HFF-Myc (cell line): ENCODE data around the gene CENPK.

Source experiments
- DNase-seq: peaks from one replicate; pipeline ENCODE4 v3.0.0-alpha.2; 2011; ENCODE audit warnings: low read depth; ENCODE audit errors: extremely low read depth
- H3K4me3 ChIP-seq: replicated peaks from 2 replicates; pipeline ENCODE4 v1.5.1; 2011; ENCODE audit warnings: low read depth, mild to moderate bottlenecking, control low read depth, low read length
- TF ChIP-seq, protein P1 (sequence below): IDR thresholded peaks from 2 replicates; pipeline ENCODE4 v1.5.1; 2012; ENCODE audit warnings: mild to moderate bottlenecking, low read depth, low read length, control low read depth; ENCODE audit errors: missing control alignments

Gene CENPK

DNA sequence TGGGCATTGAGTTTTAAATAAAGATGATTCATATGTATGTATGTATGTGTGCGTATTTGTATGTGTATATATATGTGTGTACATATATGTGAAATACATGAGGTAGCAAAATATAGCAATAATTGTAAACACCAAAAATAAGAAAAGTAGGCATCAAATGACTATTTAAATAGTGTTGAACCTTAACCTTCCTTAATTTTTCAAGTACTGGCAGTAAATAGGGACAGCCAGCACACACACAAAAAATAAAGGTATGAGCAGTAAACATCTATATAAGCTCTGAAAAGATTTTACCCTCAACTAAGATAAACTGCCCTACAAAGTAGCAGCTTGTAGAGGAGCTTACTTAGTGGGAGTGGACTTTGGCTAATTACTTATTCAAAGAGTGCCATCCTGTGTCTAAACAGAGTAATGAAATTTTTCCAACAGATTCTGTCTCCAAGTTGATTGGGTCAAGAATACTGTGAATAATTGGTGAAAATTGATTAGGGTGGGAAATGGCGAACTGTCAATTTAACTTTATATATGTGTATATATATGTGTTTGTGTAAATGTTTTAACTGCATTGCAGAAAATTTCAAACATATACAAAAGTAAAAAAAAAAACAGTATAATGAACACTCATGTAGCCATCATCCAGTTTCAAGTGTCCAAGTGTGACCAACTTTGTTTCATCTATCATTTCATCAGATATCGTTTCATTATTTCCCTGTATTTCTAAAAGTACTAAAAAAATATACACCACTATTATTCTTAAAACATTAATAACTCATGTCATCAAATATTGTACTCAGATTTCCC lies 79.2 kb downstream of the CENPK start:
- TF ChIP-seq, protein P1, sequence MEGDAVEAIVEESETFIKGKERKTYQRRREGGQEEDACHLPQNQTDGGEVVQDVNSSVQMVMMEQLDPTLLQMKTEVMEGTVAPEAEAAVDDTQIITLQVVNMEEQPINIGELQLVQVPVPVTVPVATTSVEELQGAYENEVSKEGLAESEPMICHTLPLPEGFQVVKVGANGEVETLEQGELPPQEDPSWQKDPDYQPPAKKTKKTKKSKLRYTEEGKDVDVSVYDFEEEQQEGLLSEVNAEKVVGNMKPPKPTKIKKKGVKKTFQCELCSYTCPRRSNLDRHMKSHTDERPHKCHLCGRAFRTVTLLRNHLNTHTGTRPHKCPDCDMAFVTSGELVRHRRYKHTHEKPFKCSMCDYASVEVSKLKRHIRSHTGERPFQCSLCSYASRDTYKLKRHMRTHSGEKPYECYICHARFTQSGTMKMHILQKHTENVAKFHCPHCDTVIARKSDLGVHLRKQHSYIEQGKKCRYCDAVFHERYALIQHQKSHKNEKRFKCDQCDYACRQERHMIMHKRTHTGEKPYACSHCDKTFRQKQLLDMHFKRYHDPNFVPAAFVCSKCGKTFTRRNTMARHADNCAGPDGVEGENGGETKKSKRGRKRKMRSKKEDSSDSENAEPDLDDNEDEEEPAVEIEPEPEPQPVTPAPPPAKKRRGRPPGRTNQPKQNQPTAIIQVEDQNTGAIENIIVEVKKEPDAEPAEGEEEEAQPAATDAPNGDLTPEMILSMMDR: peak; percentile 39
- peak overlapping the region; percentile 68 for H3K4me3 ChIP-seq
- no peak for DNase-seq

DNA sequence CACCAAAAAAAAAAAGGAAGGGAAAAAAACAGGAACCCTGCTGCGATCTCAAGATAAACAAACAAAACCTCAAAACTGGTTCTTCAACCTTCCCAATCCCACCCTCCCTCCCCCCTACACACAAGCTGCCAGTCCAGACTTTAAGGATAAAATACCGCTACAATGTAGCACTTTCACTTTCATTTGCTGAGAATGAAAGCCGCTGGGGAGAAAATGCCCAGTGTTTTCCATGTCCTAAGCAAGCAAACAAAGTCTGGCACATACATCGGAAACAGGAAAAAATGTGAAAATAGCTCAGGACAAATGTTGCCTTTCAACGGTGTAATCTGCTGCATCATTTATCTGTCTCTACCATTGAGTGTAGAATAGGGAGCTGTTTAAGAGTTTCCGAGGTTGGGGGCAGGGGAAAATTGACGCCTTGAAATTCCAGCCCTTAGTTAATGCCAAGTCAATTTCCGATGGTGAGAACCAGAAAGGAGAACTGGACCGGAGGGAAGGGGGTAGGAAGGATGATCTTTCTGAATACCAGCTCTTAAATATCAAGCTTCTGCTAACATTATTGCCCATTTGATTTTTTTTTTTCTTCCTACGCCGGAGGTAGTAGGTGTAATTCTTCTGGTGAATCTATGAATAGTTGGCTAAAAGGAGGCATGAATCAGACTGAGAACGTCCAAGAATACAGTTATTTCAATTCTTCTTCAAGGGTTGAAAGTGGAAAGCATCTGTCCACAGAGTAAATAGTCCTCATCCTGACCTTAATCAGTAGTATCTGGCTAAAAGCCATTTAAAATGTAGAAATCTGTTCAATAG lies 80.0 kb downstream of the CENPK start:
- no peak for DNase-seq
- peak overlapping the region; percentile 68 for H3K4me3 ChIP-seq
- TF ChIP-seq, protein P1: no peak

DNA sequence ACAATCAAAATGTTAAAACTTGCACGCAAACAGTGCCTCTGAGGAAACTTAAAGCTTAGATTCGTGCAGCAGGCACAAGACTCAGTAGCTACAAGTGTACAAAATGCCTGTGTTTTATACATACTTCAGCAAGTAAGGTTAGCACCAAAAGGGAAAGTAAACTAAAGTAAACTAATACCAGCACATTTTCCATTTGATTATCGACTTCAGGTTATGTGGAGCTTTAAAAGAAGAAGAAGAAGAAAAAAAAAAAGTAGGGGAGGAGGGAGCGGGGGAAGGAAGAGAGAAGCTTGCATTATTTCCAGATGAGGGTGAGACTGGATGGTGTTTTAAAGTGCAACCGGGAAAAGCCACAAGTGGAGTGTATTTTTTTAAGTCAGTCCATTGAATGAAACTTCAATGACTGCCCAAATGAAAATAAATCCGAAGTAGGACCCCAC lies 80.7 kb downstream of the CENPK start:
- DNase-seq: no peak
- H3K4me3 ChIP-seq: peak overlapping the region; percentile 68
- TF ChIP-seq, protein P1: no peak

DNA sequence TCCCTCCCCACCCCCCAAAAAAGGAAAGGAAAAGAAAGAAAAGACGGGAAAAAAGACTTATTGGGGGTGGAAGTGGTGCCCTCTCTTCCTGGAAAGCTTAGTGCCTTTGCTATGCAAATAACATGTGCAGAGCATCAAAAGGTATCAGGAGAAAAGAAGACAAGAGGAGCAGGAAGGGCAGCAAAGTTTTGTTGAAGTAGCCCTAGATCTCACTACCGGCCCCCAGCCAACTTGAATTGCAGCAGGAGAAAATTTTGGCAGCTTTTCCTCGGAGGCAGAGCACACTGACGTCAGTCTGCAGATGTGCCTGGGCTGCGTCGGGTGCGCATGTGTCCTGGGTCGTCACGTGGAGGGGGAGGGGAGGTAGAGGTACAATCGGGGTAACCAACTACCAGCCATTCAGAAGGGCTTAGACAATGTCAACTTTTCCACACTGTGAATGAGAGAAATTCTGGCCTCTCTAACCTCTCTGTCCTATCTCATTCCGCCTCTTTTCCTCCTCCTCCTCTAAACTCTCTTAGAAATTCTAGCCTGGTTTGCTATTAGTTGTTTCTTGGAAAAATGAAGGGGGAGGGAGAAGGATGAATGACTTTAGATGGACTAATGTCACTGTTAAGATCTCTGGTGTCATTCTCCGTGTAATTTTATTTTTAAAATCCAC lies 81.2 kb downstream of the CENPK start, which contains the start of gene ADAMTS6:
ADAMTS6 (minus strand) TSS at position 286 of the 661 bp plus-strand sequence. CDS start 8,247 bp downstream, outside the sequence.
- DNase-seq: peak; percentile 93
- peak within 1 kb of the TSS; percentile 68 for H3K4me3 ChIP-seq
- TF ChIP-seq, protein P1: no peak

DNA sequence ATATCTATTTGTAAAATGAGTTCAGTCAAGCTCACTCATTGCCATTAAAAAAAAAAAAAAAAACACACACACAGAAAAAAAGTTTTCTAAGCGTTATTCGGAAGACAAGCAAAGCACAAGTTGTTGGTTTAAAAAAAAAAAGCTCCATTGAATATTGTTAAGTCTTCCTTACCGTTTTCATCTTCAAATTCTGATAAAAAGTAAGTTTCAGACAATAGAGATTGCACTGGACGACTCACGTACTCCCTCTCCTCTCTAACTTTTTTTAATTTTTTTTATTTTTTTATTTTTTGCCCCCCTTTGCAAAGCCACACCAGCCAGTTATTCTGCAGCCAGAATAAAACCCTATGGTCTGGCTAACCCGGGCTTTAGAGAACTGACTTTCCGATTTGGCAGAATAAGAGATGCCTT lies 81.8 kb downstream of the CENPK start:
- no peak for DNase-seq
- TF ChIP-seq, protein P1: no peak
- H3K4me3 ChIP-seq: peak overlapping the region; percentile 68

DNA sequence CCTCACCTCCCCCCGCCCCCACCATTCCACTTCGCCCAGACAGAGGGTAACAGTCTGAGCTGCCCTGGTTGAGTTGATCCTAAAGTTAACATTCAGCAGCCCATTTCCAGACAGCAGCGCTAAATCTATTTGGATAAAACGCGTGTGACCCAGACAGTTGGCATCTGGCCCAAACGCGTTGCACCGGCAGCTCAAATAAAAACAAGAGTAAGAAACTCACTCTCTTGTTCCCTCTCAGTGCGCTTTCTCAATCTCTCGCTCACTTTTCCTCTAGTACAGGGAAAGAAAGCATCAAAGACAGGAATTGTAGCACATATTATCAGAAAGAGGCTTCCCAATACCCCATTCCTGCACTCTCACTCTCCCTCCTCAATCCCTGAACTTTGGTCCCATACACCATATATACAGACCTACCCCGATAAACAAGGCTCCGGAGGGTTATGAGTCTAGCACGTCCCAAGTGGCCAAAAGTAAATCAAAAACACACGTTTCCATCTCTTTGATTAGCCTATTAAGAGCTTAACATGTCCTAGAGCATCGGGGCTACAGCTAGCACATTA lies 82.6 kb downstream of the CENPK start:
- TF ChIP-seq, protein P1: no peak
- H3K4me3 ChIP-seq: peak overlapping the region; percentile 68
- DNase-seq: peak; percentile 80
